Measurements from ENCODE around the gene TLR7.

GRCh38 chrX:12887767-12888166 is 20.9 kb downstream of the TLR7 start:
- TF ChIP-seq ZNF580 (tag by site-specific recombination; IDR thresholded peaks at IDR 0.05) (no peak), ZNF10 (tag by site-specific recombination; IDR thresholded peaks at IDR 0.05) (no peak), KLF1 (tag by site-specific recombination; IDR thresholded peaks at IDR 0.05) (no peak), CTCF (tag by site-specific recombination; IDR thresholded peaks at IDR 0.05) (no peak), ZNF76 (tag by site-specific recombination; IDR thresholded peaks at IDR 0.05; ENCODE audit: borderline replicate concordance, low read depth) (no peak)

Measured in HEK293 (cell line).